C4-2B (cell line): ENCODE results near the gene CPE.

Experiments
- CTCF ChIP-seq: fragments of 450-650 bp; conservative IDR thresholded peaks from 2 replicates; pipeline ENCODE4 v1.5.1; 2017; ENCODE audit warnings: mild to moderate bottlenecking
- ZFX ChIP-seq: fragments of 450-650 bp; IDR thresholded peaks from 2 replicates; pipeline ENCODE4 v1.6.1; 2017

- TF ChIP-seq CTCF = no peak
- no peak for TF ChIP-seq ZFX
These were observed 128.0 kb downstream of the CPE start for GRCh38 chr4:165506849-165507248.
